ENCODE measurements around the gene ANKRD9. TPM values are rescaled to one million over a fixed set of nuclear protein-coding genes. Genes with fewer than 3 reads are reported as not detected.

Gene ANKRD9
- total RNA-seq, 1 experiment from 2014 or later = 8.4 TPM

GRCh38 chr14:102548616-102549240 lies 39.2 kb upstream of the ANKRD9 start:
- Mint-ChIP-seq H3K27me3 (ENCODE audit: insufficient read depth, unreplicated experiment) (no peaks in the 10 kb centered on the region), H3K4me3 (ENCODE audit: unreplicated experiment) (no peak overlapping the region), H3K27ac (ENCODE audit: low read depth, unreplicated experiment) (no peak overlapping the region), H3K4me1 (ENCODE audit: insufficient read depth, unreplicated experiment) (peaks cover 24% of the 10 kb centered on the region), H3K36me3 (ENCODE audit: insufficient read depth, unreplicated experiment) (no peaks in the 10 kb centered on the region), H3K9me3 (ENCODE audit: unreplicated experiment) (no peaks in the 10 kb centered on the region)
- POLR2A ChIA-PET = interaction anchor here (1.5 to 1.6 kb wide), 2 partner anchors 8 to 16 kb away, joined by 4 read pairs; no protein-coding TSS in a partner anchor
- DNase-seq (ENCODE audit: unreplicated experiment) = no peak
- intact Hi-C loops (cut with micrococcal nuclease) = no loop called here
- BruUV-seq (replicated peaks) = no TSS peak
- CTCF ChIA-PET = interaction anchor here (0.6 to 0.9 kb wide), 3 partner anchors 18 to 42 kb away, joined by 3 to 4 read pairs (median 3); no protein-coding TSS in a partner anchor
- no peak for TF ChIP-seq CTCF (IDR thresholded peaks at IDR 0.05; ENCODE audit: unreplicated experiment)

GRCh38 chr14:102545461-102546265 lies 36.1 kb upstream of the ANKRD9 start:
- peak; percentile 81 for DNase-seq (ENCODE audit: unreplicated experiment)
- Mint-ChIP-seq H3K4me1 (ENCODE audit: insufficient read depth, unreplicated experiment) (peaks cover 35% of the 10 kb centered on the region), H3K27ac (ENCODE audit: low read depth, unreplicated experiment) (peak overlapping the region; percentile 83), H3K4me3 (ENCODE audit: unreplicated experiment) (peak overlapping the region; percentile 18), H3K36me3 (ENCODE audit: insufficient read depth, unreplicated experiment) (no peaks in the 10 kb centered on the region), H3K27me3 (ENCODE audit: insufficient read depth, unreplicated experiment) (no peaks in the 10 kb centered on the region), H3K9me3 (ENCODE audit: unreplicated experiment) (no peaks in the 10 kb centered on the region)
- intact Hi-C loops (cut with micrococcal nuclease) = no loop called here
- no TSS peak for BruUV-seq (replicated peaks)
- ChIA-PET CTCF (interaction anchor here (1.5 kb wide), 1 partner anchor 21 kb away, joined by 3 read pairs; no protein-coding TSS in a partner anchor), POLR2A (interaction anchor here (0.7 kb wide), 1 partner anchor 21 kb away, joined by 6 read pairs; no protein-coding TSS in a partner anchor)
- TF ChIP-seq CTCF (IDR thresholded peaks at IDR 0.05; ENCODE audit: unreplicated experiment) = no peak

GRCh38 chr14:102544747-102545460 lies 35.3 kb upstream of the ANKRD9 start:
- Mint-ChIP-seq H3K4me3 (ENCODE audit: unreplicated experiment) (peak overlapping the region; percentile 18), H3K9me3 (ENCODE audit: unreplicated experiment) (no peaks in the 10 kb centered on the region), H3K36me3 (ENCODE audit: insufficient read depth, unreplicated experiment) (no peaks in the 10 kb centered on the region), H3K4me1 (ENCODE audit: insufficient read depth, unreplicated experiment) (peaks cover 30% of the 10 kb centered on the region), H3K27me3 (ENCODE audit: insufficient read depth, unreplicated experiment) (no peaks in the 10 kb centered on the region), H3K27ac (ENCODE audit: low read depth, unreplicated experiment) (peak overlapping the region; percentile 83)
- no TSS peak for BruUV-seq (replicated peaks)
- peak; percentile 61 for DNase-seq (ENCODE audit: unreplicated experiment)
- intact Hi-C loops (cut with micrococcal nuclease) = no loop called here
- ChIA-PET CTCF (interaction anchor here (1.4 to 1.5 kb wide), 2 partner anchors 12 to 20 kb away, joined by 3 to 5 read pairs; no protein-coding TSS in a partner anchor), POLR2A (interaction anchor here (0.6 to 1.6 kb wide), 5 partner anchors 12 to 984 kb away, joined by 3 to 6 read pairs (median 5); no protein-coding TSS in a partner anchor)
- TF ChIP-seq CTCF (IDR thresholded peaks at IDR 0.05; ENCODE audit: unreplicated experiment) = no peak

Measured in MCF 10A (cell line).